H1 (cell line): ENCODE measurements around the gene MCCD1. TPM values are rescaled to one million over a fixed set of nuclear protein-coding genes. Genes with fewer than 3 reads are reported as not detected.

Source experiments
- CTCF ChIA-PET: fragments of 300-600 bp; sonication (Branson Sonifier 250); formaldehyde crosslinking; loops from one replicate; lab custom pipeline; 2021; ENCODE audit not compliant: partially characterized antibody; lab: Charles Lee
- POLR2A ChIA-PET: fragments of 300-600 bp; sonication (Branson Sonifier 250); formaldehyde crosslinking; loops from one replicate; lab custom pipeline; 2021; ENCODE audit warnings: inconsistent platforms; ENCODE audit not compliant: partially characterized antibody; lab: Charles Lee
- DNase-seq, 2 experiments: peaks; one replicate each; pipeline versions ENCODE4 v3.0.0 to v3.0.0-alpha.2; 2010 to 2022; ENCODE audit warnings: low spot score in 2 of 2, low read depth in 1 of 2, mixed read lengths in 1 of 2
- FAIRE-seq: peaks from 2 replicates; lab custom pipeline; 2011; peaks lifted over from hg19 to GRCh38; lab: Jason Lieb, UNC
- H2AFZ ChIP-seq: 2 replicates; pipeline ENCODE4 v1.8.1; 2012; ENCODE audit warnings: low read length, inconsistent platforms
- H2AK5ac ChIP-seq: 2 replicates; pipeline ENCODE4 v1.6.1; 2013; ENCODE audit warnings: low read depth, low read length
- H2BK120ac ChIP-seq: replicated peaks from 2 replicates; pipeline ENCODE3; 2013; ENCODE audit warnings: low read depth, low read length, inconsistent platforms
- H2BK12ac ChIP-seq: 2 replicates; pipeline ENCODE4 v1.6.1; 2013; ENCODE audit warnings: low read depth, low read length
- H2BK15ac ChIP-seq: 2 replicates; pipeline ENCODE4 v1.6.1; 2013; ENCODE audit warnings: low read length
- H2BK20ac ChIP-seq: 2 replicates; pipeline ENCODE4 v1.6.1; 2013; ENCODE audit warnings: low read length
- H2BK5ac ChIP-seq: 2 replicates; pipeline ENCODE4 v1.6.1; 2013; ENCODE audit warnings: low read depth, low read length
- H3K14ac ChIP-seq: 2 replicates; pipeline ENCODE4 v1.6.1; 2013; ENCODE audit warnings: inconsistent platforms; ENCODE audit not compliant: insufficient read length
- H3K18ac ChIP-seq: 2 replicates; pipeline ENCODE4 v1.6.1; 2013; ENCODE audit warnings: low read length; ENCODE audit errors: extremely low read depth
- H3K23ac ChIP-seq: 2 replicates; pipeline ENCODE4 v1.6.1; 2013; ENCODE audit warnings: inconsistent platforms; ENCODE audit not compliant: insufficient read length
- H3K23me2 ChIP-seq: 2 replicates; pipeline ENCODE4 v1.6.1; 2013; ENCODE audit warnings: low read depth, low read length
- H3K27ac ChIP-seq: 2 replicates; pipeline ENCODE4 v1.6.1; 2011; ENCODE audit warnings: low read depth, low read length, inconsistent platforms
- H3K27me3 ChIP-seq, 4 experiments: replicated peaks in 1 of 4; 1 replicate in 1 of 4; 2 replicates in 3 of 4; pipeline versions ENCODE4 v1.6.1 to v1.8.1; 2011 to 2013; ENCODE audit warnings: low read length in 3 of 4, mild to moderate bottlenecking in 3 of 4, inconsistent platforms in 2 of 4, mixed read lengths in 2 of 4, moderate library complexity in 1 of 4; ENCODE audit not compliant: control insufficient read depth in 3 of 4, insufficient read depth in 3 of 4; ENCODE audit errors: extremely low read depth in 1 of 4
- H3K36me3 ChIP-seq, 4 experiments: 2 replicates each; pipeline versions ENCODE4 v1.6.1 to v1.8.1; 2011 to 2013; ENCODE audit warnings: mild to moderate bottlenecking in 4 of 4, low read length in 3 of 4, moderate library complexity in 2 of 4, control low read depth in 1 of 4, inconsistent platforms in 1 of 4; ENCODE audit not compliant: insufficient read depth in 4 of 4, control insufficient read depth in 2 of 4
- H3K4ac ChIP-seq: replicated peaks from 2 replicates; pipeline ENCODE3; 2013; ENCODE audit warnings: low read length, low read depth, mixed read lengths, inconsistent platforms; ENCODE audit not compliant: insufficient read length
- H3K4me1 ChIP-seq, 4 experiments: replicated peaks in 1 of 4; 1 replicate in 1 of 4; 2 replicates in 3 of 4; pipeline versions ENCODE4 v1.6.1 to v1.8.1; 2011 to 2013; ENCODE audit warnings: low read length in 3 of 4, inconsistent platforms in 2 of 4, mixed read lengths in 1 of 4; ENCODE audit not compliant: insufficient read depth in 4 of 4, control insufficient read depth in 3 of 4
- H3K4me2 ChIP-seq, 2 experiments: 2 replicates each; pipeline versions ENCODE4 v1.6.1 to v1.8.1; 2011 to 2013; ENCODE audit warnings: low read depth in 2 of 2, low read length in 2 of 2, control low read depth in 1 of 2, inconsistent platforms in 1 of 2, mild to moderate bottlenecking in 1 of 2; ENCODE audit not compliant: insufficient read depth in 1 of 2
- H3K4me3 ChIP-seq, 4 experiments: fragments of 200-600, 300-600 bp in 1 of 4; sonication (generic), shearing (Covaris generic), sonication (Bioruptor Twin) in 1 of 4; 2 replicates each; pipeline versions ENCODE4 v1.5.1 to v1.8.1; 2011 to 2016; ENCODE audit warnings: low read length in 4 of 4, low read depth in 3 of 4, control low read depth in 2 of 4, inconsistent platforms in 2 of 4, mild to moderate bottlenecking in 2 of 4, mixed read lengths in 1 of 4, moderate library complexity in 1 of 4; ENCODE audit not compliant: insufficient read depth in 2 of 4; ENCODE audit errors: extremely low read depth in 1 of 4
- H3K56ac ChIP-seq: replicated peaks from 2 replicates; pipeline ENCODE3; 2013; ENCODE audit warnings: low read depth, mild to moderate bottlenecking, mixed read lengths, low read length, inconsistent platforms; ENCODE audit not compliant: insufficient read length
- H3K79me1 ChIP-seq: 2 replicates; pipeline ENCODE4 v1.6.1; 2013; ENCODE audit warnings: low read depth, low read length, control low read depth
- H3K79me2 ChIP-seq, 2 experiments: 2 replicates each; pipeline versions ENCODE4 v1.6.1 to v1.8.1; 2012 to 2013; ENCODE audit warnings: low read length in 2 of 2, mild to moderate bottlenecking in 2 of 2, inconsistent platforms in 1 of 2; ENCODE audit not compliant: insufficient read depth in 2 of 2, control insufficient read depth in 1 of 2
- H3K9ac ChIP-seq, 4 experiments: replicated peaks in 1 of 4; 1 replicate in 1 of 4; 2 replicates in 3 of 4; pipeline versions ENCODE4 v1.6.1 to v1.8.1; 2011 to 2013; ENCODE audit warnings: low read depth in 3 of 4, low read length in 3 of 4, control low read depth in 2 of 4, mild to moderate bottlenecking in 2 of 4, moderate library complexity in 2 of 4, inconsistent platforms in 1 of 4; ENCODE audit errors: extremely low read depth in 1 of 4
- H3K9me3 ChIP-seq, 2 experiments: 2 replicates each; pipeline versions ENCODE4 v1.6.1 to v1.8.1; 2012 to 2013; ENCODE audit warnings: mild to moderate bottlenecking in 2 of 2, moderate library complexity in 2 of 2, control low read depth in 1 of 2, inconsistent platforms in 1 of 2, low read depth in 1 of 2, low read length in 1 of 2, mixed read lengths in 1 of 2; ENCODE audit not compliant: insufficient read depth in 2 of 2
- H4K20me1 ChIP-seq, 2 experiments: replicated peaks in 1 of 2; 2 replicates each; pipeline versions ENCODE3 to v1.8.1; 2011 to 2013; ENCODE audit warnings: inconsistent platforms in 2 of 2, low read length in 2 of 2, mild to moderate bottlenecking in 1 of 2; ENCODE audit not compliant: insufficient read depth in 2 of 2, control insufficient read depth in 1 of 2
- H4K5ac ChIP-seq: 2 replicates; pipeline ENCODE4 v1.6.1; 2013; ENCODE audit warnings: low read length, low read depth, mixed read lengths, inconsistent platforms; ENCODE audit not compliant: insufficient read length
- H4K8ac ChIP-seq: 2 replicates; pipeline ENCODE4 v1.8.0; 2013; ENCODE audit warnings: mild to moderate bottlenecking, moderate library complexity, low read length, inconsistent platforms; ENCODE audit not compliant: insufficient read depth; ENCODE audit errors: extremely low read depth
- H4K91ac ChIP-seq: replicated peaks from 2 replicates; pipeline ENCODE3; 2013; ENCODE audit warnings: low read length, mixed read lengths, inconsistent platforms; ENCODE audit not compliant: insufficient read length
- BACH1 ChIP-seq: IDR thresholded peaks from 2 replicates; pipeline ENCODE4 v1.6.1; 2012; ENCODE audit warnings: low read length, improper control_type of control experiment
- CEBPB ChIP-seq: IDR thresholded peaks from 2 replicates; pipeline ENCODE4 v1.6.1; 2012; ENCODE audit warnings: low read depth, low read length
- JUND ChIP-seq: IDR thresholded peaks from 2 replicates; pipeline ENCODE4 v1.6.1; 2011; ENCODE audit warnings: mild to moderate bottlenecking, improper control_type of control experiment, low read length
- KDM4A ChIP-seq: IDR thresholded peaks from one replicate; pipeline ENCODE4 v1.7.1; 2012; ENCODE audit warnings: low read depth, mild to moderate bottlenecking, moderate library complexity, low read length, inconsistent platforms; ENCODE audit not compliant: severe bottlenecking
- TEAD4 ChIP-seq: IDR thresholded peaks from 2 replicates; pipeline ENCODE4 v1.6.1; 2012; ENCODE audit warnings: low read depth, low read length, inconsistent platforms, mixed read lengths
- WGBS, 2 experiments: shearing (Covaris generic) in 1 of 2; methylation state at CpG; one replicate each; pipeline versions ENCODE4 v1.1.6 to v1.1.7; 2013 to 2015; ENCODE audit warnings: low lambda C conversion rate in 2 of 2, mixed read lengths in 2 of 2, inconsistent platforms in 1 of 2, low coverage in 1 of 2, missing lambda C conversion rate in 1 of 2; ENCODE audit not compliant: insufficient replicate concordance in 2 of 2, insufficient coverage in 1 of 2, insufficient read length in 1 of 2; ENCODE audit errors: extremely low coverage in 1 of 2, missing lambda C conversion rate in 1 of 2; 5-methylcytosine and 5-hydroxymethylcytosine counted together
- polyA plus RNA-seq, 7 experiments: library from polyadenylated mRNA; depleted of rRNA in 3 of 7; stranded (reverse) in 5 of 7; unstranded in 2 of 7; fragments of >200 nt in 5 of 7; fragments of 200-250 nt in 2 of 7; gene quantifications; 1 replicate in 5 of 7; 2 replicates in 1 of 7; 4 replicates in 1 of 7; pipeline versions ENCODE4 v1.2.1 to v1.2.3, GENCODE V29; 2011 to 2013; ENCODE audit warnings: missing spikeins in 2 of 7, mixed read lengths in 2 of 7
- total RNA-seq: library from RNA; stranded (reverse); fragmentation: NEBNext Ultra II Directional; extraction: Animal tissue kit (Norgen Biotek cat#: 25700); gene quantifications from 2 replicates; pipeline ENCODE4 v1.2.1, GENCODE V29; 2021

Gene MCCD1
- total and polyA plus RNA-seq, 2 of the 8 experiments (the other 6 are each of a cell fraction or from before 2014, with no cell fraction given): not detected

DNA sequence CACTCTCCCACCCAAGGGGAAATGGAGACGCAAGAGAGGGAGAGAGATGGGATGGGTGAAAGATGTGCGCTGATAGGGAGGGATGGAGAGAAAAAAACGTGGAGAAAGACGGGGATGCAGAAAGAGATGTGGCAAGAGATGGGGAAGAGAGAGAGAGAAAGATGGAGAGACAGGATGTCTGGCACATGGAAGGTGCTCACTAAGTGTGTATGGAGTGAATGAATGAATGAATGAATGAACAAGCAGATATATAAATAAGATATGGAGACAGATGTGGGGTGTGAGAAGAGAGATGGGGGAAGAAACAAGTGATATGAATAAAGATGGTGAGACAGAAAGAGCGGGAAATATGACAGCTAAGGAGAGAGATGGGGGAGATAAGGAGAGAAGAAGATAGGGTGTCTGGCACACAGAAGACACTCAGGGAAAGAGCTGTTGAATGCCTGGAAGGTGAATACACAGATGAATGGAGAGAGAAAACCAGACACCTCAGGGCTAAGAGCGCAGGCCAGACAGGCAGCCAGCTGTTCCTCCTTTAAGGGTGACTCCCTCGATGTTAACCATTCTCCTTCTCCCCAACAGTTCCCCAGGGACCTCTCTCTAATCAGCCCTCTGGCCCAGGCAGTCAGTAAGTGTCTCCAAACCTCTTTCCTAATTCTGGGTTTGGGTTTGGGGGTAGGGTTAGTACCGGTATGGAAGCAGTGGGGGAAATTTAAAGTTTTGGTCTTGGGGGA lies 47.4 kb downstream of the MCCD1 start:
- Histone ChIP-seq H3K79me2 (no peaks in the 10 kb centered on the region), H3K36me3 (no peaks in the 10 kb centered on the region), H3K23me2 (peaks cover 7% of the 10 kb centered on the region; the same call in 1 of the 2 replicates), H3K18ac (no peak overlapping the region), H2BK20ac (no peak overlapping the region), H3K14ac (no peak overlapping the region), H3K4ac (no peak overlapping the region), H2BK120ac (no peak overlapping the region), H2AK5ac (no peak overlapping the region), H2AFZ (no peak overlapping the region), H4K8ac (no peak overlapping the region), H3K79me1 (no peaks in the 10 kb centered on the region), H4K20me1 (no peaks in the 10 kb centered on the region), H4K91ac (no peak overlapping the region), H2BK5ac (no peak overlapping the region), H3K56ac (no peak overlapping the region), H4K5ac (no peak overlapping the region), H3K9ac (no peak overlapping the region), H2BK12ac (no peak overlapping the region), H3K23ac (no peak overlapping the region), H3K4me1 (peaks cover 0 to 3% (median 0%) of the 10 kb centered on the region in 4 experiments; a peak in 3 of 7 replicates), H3K27ac (no peak overlapping the region), H2BK15ac (no peak overlapping the region), H3K9me3 (no peaks in the 10 kb centered on the region), H3K27me3 (peaks cover 0 to 8% (median 7%) of the 10 kb centered on the region in 4 experiments; a peak in 5 of 7 replicates), H3K4me2 (no peak overlapping the region), H3K4me3 (no peak overlapping the region)
- POLR2A ChIA-PET: interaction anchor here (0.8 to 12.2 kb wide), 14 partner anchors 10 to 283 kb away, joined by 3 to 110 read pairs (median 3); partner anchors contain the start of genes DDX39B, GPANK1, LST1 and MCCD1
- FAIRE-seq (no peak), DNase-seq (no peak)
- TF ChIP-seq KDM4A (no peak), JUND (no peak), CEBPB (no peak), BACH1 (no peak), TEAD4 (no peak)
- CTCF ChIA-PET: interaction anchor here (0.9 to 19.2 kb wide), 8 partner anchors 11 to 88 kb away, joined by 3 to 640 read pairs (median 11); partner anchors contain the start of genes ATP6V1G2, GPANK1, LST1 and LTB
- WGBS, 2 experiments: 82 to 100% methylated on average over 3 to 8 of the region's 8 CpGs
